Measurements from ENCODE around the gene RSRC2.

The RSRC2 gene

DNA sequence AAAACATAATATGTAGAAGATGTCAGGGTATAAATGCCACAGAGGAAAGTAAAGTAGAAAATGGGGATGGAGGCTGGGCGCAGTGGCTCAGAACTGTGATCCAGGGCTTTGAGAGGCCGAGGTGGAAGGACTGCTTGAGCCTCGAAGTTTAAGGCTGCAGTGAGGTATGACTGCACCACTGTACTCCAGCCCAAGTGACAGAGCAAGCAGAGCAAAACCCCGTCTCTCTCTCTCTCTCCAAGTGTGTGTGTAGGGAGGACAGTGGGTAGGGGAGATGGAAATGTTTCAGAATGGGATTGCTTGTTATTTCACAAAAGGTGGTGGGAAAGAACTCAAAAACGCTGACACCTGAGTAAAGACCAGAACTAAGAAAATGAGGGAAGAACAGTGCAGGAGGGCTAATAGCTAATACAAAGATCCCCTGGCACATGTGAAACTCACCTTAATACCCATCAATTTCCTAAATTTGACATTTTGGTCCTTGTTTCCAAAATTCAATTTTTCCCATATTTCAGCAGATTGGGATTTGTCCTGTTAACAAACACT is 20.3 kb downstream of the RSRC2 start:
- DNase-seq (ENCODE audit: low read depth), result no peak
- no peak overlapping the region for H3K4me3 ChIP-seq (ENCODE audit: low read depth, low read length)
- no peak for TF ChIP-seq CTCF (conservative IDR thresholded peaks at IDR 0.05; ENCODE audit: low read depth, low read length)

GRCh38 chr12:122505419-122506051 is 21.2 kb downstream of the RSRC2 start:
- peak; percentile 46 for DNase-seq (ENCODE audit: low read depth)
- TF ChIP-seq CTCF (conservative IDR thresholded peaks at IDR 0.05; ENCODE audit: low read depth, low read length), result no peak
- no peak overlapping the region for H3K4me3 ChIP-seq (ENCODE audit: low read depth, low read length)

DNA sequence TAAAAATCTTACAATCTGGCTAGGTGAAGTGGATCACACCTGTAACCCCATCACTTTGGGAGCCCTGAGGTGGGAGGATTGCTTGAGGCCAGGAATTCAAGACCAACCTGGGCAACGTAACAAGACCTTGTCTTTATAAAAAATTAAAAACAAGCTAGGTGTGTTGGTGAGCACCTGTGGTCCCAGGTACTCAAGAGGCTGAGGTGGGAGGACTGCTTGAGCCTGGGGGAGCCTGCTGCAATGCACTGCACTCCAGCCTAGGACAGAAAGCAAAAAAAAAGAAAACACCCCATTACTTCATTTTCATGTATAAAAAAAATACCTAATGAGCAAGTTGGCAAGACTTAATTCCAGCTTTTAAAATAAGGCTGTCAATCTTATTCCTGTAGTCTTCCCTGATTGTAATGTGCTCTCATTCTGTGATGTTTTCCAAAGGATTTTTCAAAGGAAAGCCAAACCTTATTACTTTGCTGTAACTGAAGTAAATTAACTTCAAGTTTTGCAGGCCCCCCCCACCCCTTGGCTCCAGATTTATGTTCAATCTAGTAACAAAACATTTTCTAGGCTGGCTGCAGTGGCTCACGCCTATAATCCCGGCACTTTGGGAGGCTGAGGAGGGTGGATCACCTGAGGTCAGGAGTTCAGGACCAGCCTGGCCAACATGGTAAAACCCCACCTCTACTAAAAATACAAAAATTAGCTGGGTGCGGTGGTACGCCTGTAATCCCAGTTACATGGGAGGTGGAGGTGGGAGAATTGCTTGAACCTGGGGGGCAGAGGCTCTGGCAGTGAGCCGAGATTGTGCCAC is 22.7 kb downstream of the RSRC2 start:
- no peak for DNase-seq (ENCODE audit: low read depth)
- H3K4me3 ChIP-seq (ENCODE audit: low read depth, low read length), result no peak overlapping the region
- no peak for TF ChIP-seq CTCF (conservative IDR thresholded peaks at IDR 0.05; ENCODE audit: low read depth, low read length)

GRCh38 chr12:122503147-122503751 is 23.5 kb downstream of the RSRC2 start:
- no peak for DNase-seq (ENCODE audit: low read depth)
- no peak overlapping the region for H3K4me3 ChIP-seq (ENCODE audit: low read depth, low read length)
- TF ChIP-seq CTCF (conservative IDR thresholded peaks at IDR 0.05; ENCODE audit: low read depth, low read length), result no peak

DNA sequence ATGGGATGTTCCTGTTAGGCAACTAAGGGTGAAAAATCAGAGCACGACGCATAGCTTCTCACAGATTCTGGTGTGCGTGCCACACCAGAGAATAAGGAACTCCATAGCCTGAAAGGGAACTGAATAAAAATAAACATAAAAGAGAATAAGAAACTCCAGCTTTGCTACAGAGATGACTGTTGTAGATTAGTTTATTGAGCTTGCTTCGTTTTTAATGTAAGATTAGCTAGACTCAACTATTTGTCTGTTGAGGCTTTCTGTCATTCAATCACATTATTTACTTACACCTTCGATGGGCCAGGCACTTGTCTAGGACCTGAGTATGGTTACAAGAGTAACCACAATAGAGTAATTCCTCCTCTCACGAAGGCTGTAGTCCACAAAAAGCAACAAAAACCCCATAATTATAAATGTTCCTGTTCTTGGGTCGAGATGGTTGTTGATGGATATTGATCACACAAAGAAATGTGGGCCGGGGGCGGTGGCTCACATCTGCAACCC is 25.2 kb downstream of the RSRC2 start:
- peak overlapping the region; percentile 90 for H3K4me3 ChIP-seq (ENCODE audit: low read depth, low read length)
- no peak for TF ChIP-seq CTCF (conservative IDR thresholded peaks at IDR 0.05; ENCODE audit: low read depth, low read length)
- DNase-seq (ENCODE audit: low read depth), result no peak

GRCh38 chr12:122500685-122501488 is 25.8 kb downstream of the RSRC2 start, which contains the start of gene ZCCHC8:
ZCCHC8 (minus strand) TSS chr12:122500932; CDS start chr12:122500840, 92 bp downstream.
- peak; percentile 26 for TF ChIP-seq CTCF (conservative IDR thresholded peaks at IDR 0.05; ENCODE audit: low read depth, low read length)
- H3K4me3 ChIP-seq (ENCODE audit: low read depth, low read length), result peak within 1 kb of the TSS; percentile 90
- peak; percentile 99 for DNase-seq (ENCODE audit: low read depth)

All from choroid plexus epithelial cell (primary cell).